PC-3 (cell line): ENCODE results near the gene GALNT2.

Experiments
- CTCF ChIP-seq: fragments of 300-600 bp; sonication (generic); conservative IDR thresholded peaks from 2 replicates; pipeline ENCODE4 v1.5.1; 2017; ENCODE audit warnings: antibody characterized with exemption, low read depth, mild to moderate bottlenecking, low read length
- EZH2 ChIP-seq: fragments of 300-600 bp; sonication (generic); IDR thresholded peaks from one replicate; pipeline ENCODE4 v1.6.1; 2017; ENCODE audit warnings: antibody characterized with exemption, mild to moderate bottlenecking, low read length; ENCODE audit not compliant: unreplicated experiment
- EZH2phosphoT487 ChIP-seq: fragments of 300-600 bp; sonication (generic); IDR thresholded peaks from 2 replicates; pipeline ENCODE4 v1.6.1; 2018; ENCODE audit warnings: mild to moderate bottlenecking, antibody characterized with exemption, low read length, borderline replicate concordance

GRCh38 chr1:230065571-230065970 is 1.5 kb upstream of the GALNT2 start:
- TF ChIP-seq CTCF = no peak
- TF ChIP-seq EZH2phosphoT487 = no peak
- no peak for TF ChIP-seq EZH2
